Loucy (cell line): ENCODE results near the gene PNMA8C.

Source experiments
- H2AFZ ChIP-seq: fragments of 200-600 bp; sonication (generic); 2 replicates; pipeline ENCODE4 v1.6.0; 2016; ENCODE audit warnings: antibody characterized with exemption, mild to moderate bottlenecking, low read length, moderate library complexity
- H3F3A ChIP-seq: fragments of 200-600 bp; 2 replicates; pipeline ENCODE4 v1.6.0; 2016; ENCODE audit warnings: antibody characterized with exemption, low read depth, mild to moderate bottlenecking
- H3K27me3 ChIP-seq: fragments of 200-600 bp; sonication (generic); 2 replicates; pipeline ENCODE4 v1.6.1; 2014; ENCODE audit warnings: low read length, mild to moderate bottlenecking; ENCODE audit not compliant: insufficient read depth, poor library complexity, severe bottlenecking
- H3K36me3 ChIP-seq: fragments of 200-600 bp; sonication (generic); 2 replicates; pipeline ENCODE4 v1.6.1; 2016; ENCODE audit warnings: low read length; ENCODE audit not compliant: insufficient read depth
- H3K4me1 ChIP-seq: fragments of 200-600 bp; sonication (generic); 2 replicates; pipeline ENCODE4 v1.5.1; 2014; ENCODE audit warnings: low read length, mild to moderate bottlenecking; ENCODE audit not compliant: insufficient read depth, poor library complexity, severe bottlenecking
- H3K4me2 ChIP-seq: fragments of 200-600 bp; sonication (generic); 2 replicates; pipeline ENCODE4 v1.6.0; 2014; ENCODE audit warnings: antibody characterized with exemption, low read length, low read depth, mild to moderate bottlenecking; ENCODE audit not compliant: poor library complexity, severe bottlenecking
- H3K4me3 ChIP-seq: fragments of 200-600 bp; sonication (generic); 2 replicates; pipeline ENCODE4 v1.5.1; 2014; ENCODE audit warnings: low read length, mild to moderate bottlenecking, mixed read lengths; ENCODE audit not compliant: poor library complexity, severe bottlenecking
- H3K79me2 ChIP-seq: fragments of 200-600 bp; sonication (generic); 2 replicates; pipeline ENCODE4 v1.6.1; 2014; ENCODE audit warnings: low read length; ENCODE audit not compliant: insufficient read depth
- H3K9ac ChIP-seq: fragments of 200-600 bp; sonication (generic); 2 replicates; pipeline ENCODE4 v1.6.0; 2014; ENCODE audit warnings: mild to moderate bottlenecking, low read depth, low read length, moderate library complexity; ENCODE audit not compliant: poor library complexity, severe bottlenecking
- H3K9me2 ChIP-seq: fragments of 200-600 bp; sonication (generic); replicated peaks from 2 replicates; pipeline ENCODE4 v1.6.1; 2016; ENCODE audit warnings: low read depth, low read length, mixed read lengths
- H3K9me3 ChIP-seq: fragments of 200-600 bp; sonication (generic); 2 replicates; pipeline ENCODE4 v1.6.1; 2014; ENCODE audit warnings: mild to moderate bottlenecking, antibody characterized with exemption, low read length, low read depth; ENCODE audit not compliant: insufficient read depth
- H4K20me1 ChIP-seq: fragments of 200-600 bp; sonication (generic); 2 replicates; pipeline ENCODE4 v1.6.0; 2014; ENCODE audit warnings: antibody characterized with exemption, low read length, mild to moderate bottlenecking; ENCODE audit not compliant: insufficient read depth, poor library complexity, severe bottlenecking
- EZH2phosphoT487 ChIP-seq: fragments of 200-600 bp; IDR thresholded peaks from 2 replicates; pipeline ENCODE4 v1.6.1; 2018; ENCODE audit warnings: antibody characterized with exemption, mild to moderate bottlenecking, moderate library complexity, borderline replicate concordance
- TF ChIP-seq, protein P1 (sequence below): fragments of 200-600 bp; sonication (generic); conservative IDR thresholded peaks from 2 replicates; pipeline ENCODE4 v1.5.1; 2014; ENCODE audit warnings: mild to moderate bottlenecking, antibody characterized with exemption, low read length

PNMA8C gene

DNA sequence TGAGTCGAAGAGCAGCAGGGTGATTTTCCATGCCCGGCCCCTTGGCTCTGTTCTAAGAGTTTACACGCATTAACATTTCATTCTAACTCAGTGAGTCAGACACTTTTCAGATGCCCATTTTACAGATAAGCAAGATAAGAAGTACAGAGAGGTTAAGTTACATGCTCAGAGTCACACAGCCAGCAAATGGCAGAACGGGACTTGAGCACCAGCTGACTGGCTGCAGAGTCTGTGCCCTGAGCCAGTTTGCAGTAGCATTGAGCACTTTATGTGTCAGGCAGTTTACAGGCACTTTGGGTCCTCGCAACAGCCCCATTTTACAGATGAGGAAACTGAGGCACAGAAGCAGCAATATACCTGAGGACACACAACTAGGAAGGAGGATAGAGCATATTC is 34.3 kb downstream of the PNMA8C start:
- Histone ChIP-seq H4K20me1 (no peaks in the 10 kb centered on the region), H3F3A (no peaks in the 10 kb centered on the region), H3K36me3 (peaks cover 29% of the 10 kb centered on the region; the same call in 1 of the 2 replicates), H3K4me3 (no peak overlapping the region), H3K4me1 (no peaks in the 10 kb centered on the region), H3K79me2 (no peaks in the 10 kb centered on the region), H3K9me2 (no peaks in the 10 kb centered on the region), H3K27me3 (no peaks in the 10 kb centered on the region), H2AFZ (no peak overlapping the region), H3K9me3 (no peaks in the 10 kb centered on the region), H3K4me2 (no peak overlapping the region), H3K9ac (no peak overlapping the region)
- no peak for TF ChIP-seq EZH2phosphoT487
- TF ChIP-seq, protein P1, sequence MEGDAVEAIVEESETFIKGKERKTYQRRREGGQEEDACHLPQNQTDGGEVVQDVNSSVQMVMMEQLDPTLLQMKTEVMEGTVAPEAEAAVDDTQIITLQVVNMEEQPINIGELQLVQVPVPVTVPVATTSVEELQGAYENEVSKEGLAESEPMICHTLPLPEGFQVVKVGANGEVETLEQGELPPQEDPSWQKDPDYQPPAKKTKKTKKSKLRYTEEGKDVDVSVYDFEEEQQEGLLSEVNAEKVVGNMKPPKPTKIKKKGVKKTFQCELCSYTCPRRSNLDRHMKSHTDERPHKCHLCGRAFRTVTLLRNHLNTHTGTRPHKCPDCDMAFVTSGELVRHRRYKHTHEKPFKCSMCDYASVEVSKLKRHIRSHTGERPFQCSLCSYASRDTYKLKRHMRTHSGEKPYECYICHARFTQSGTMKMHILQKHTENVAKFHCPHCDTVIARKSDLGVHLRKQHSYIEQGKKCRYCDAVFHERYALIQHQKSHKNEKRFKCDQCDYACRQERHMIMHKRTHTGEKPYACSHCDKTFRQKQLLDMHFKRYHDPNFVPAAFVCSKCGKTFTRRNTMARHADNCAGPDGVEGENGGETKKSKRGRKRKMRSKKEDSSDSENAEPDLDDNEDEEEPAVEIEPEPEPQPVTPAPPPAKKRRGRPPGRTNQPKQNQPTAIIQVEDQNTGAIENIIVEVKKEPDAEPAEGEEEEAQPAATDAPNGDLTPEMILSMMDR: no peak

- no peaks in the 10 kb centered on the region for H3K79me2 ChIP-seq
- no peaks in the 10 kb centered on the region for H4K20me1 ChIP-seq
- H3K4me3 ChIP-seq: no peak overlapping the region
- no peaks in the 10 kb centered on the region for H3F3A ChIP-seq
- no peak overlapping the region for H3K4me2 ChIP-seq
- no peaks in the 10 kb centered on the region for H3K4me1 ChIP-seq
- H3K9me3 ChIP-seq: no peaks in the 10 kb centered on the region
- no peak overlapping the region for H2AFZ ChIP-seq
- no peaks in the 10 kb centered on the region for H3K27me3 ChIP-seq
- no peaks in the 10 kb centered on the region for H3K9me2 ChIP-seq
- H3K9ac ChIP-seq: no peak overlapping the region
- no peak for TF ChIP-seq EZH2phosphoT487
- H3K36me3 ChIP-seq: peaks cover 36% of the 10 kb centered on the region; the same call in 1 of the 2 replicates
Measured at GRCh38 chr19:46393456-46394401, 35.0 kb downstream of the PNMA8C start.

- Histone ChIP-seq H3K4me1 (no peaks in the 10 kb centered on the region), H3F3A (no peaks in the 10 kb centered on the region), H3K4me2 (no peak overlapping the region), H3K79me2 (no peaks in the 10 kb centered on the region), H3K9ac (no peak overlapping the region), H4K20me1 (no peaks in the 10 kb centered on the region), H2AFZ (no peak overlapping the region), H3K4me3 (no peak overlapping the region), H3K27me3 (no peaks in the 10 kb centered on the region), H3K9me3 (no peaks in the 10 kb centered on the region), H3K36me3 (peaks cover 43% of the 10 kb centered on the region; the same call in 1 of the 2 replicates), H3K9me2 (no peaks in the 10 kb centered on the region)
- TF ChIP-seq, protein P1: no peak
- TF ChIP-seq EZH2phosphoT487: no peak
Measured at GRCh38 chr19:46392837-46393236, 35.9 kb downstream of the PNMA8C start.
